Stimulated activated CD8-positive, alpha-beta memory T cell treated with anti-CD3 and anti-CD28 coated beads, Interleukin-15, amount 100 ng/mL, for 24 hours (primary cell): ENCODE results near the gene ZNF816.
"Not testable (repeated sequence)": the region's sequence is repeated elsewhere in the genome, so short reads cannot be mapped to it uniquely, and the experiment has no call there.

Experiments
- DNase-seq: peaks from one replicate; pipeline ENCODE4 v3.0.0-alpha.2; 2020; ENCODE audit warnings: low read depth

Gene ZNF816

GRCh38 chr19:52962394-52963246 is at the start of gene ZNF816:
ZNF816 (minus strand) TSS chr19:52962881; CDS start chr19:52956089, 6,792 bp downstream.
- DNase-seq, result peak; percentile 98

GRCh38 chr19:53012006-53012405 is 49.3 kb upstream of the ZNF816 start:
- DNase-seq, result no peak

GRCh38 chr19:53010494-53010893 is 47.8 kb upstream of the ZNF816 start:
- DNase-seq, result no peak

GRCh38 chr19:53008061-53008778 is 45.5 kb upstream of the ZNF816 start:
- DNase-seq, result no peak

- DNase-seq, result no peak
Measured at GRCh38 chr19:53007606-53008005, 44.9 kb upstream of the ZNF816 start.

GRCh38 chr19:53007200-53007599 is 44.5 kb upstream of the ZNF816 start:
- DNase-seq, result no peak

GRCh38 chr19:53004242-53004641 is 41.6 kb upstream of the ZNF816 start:
- DNase-seq, result no peak

GRCh38 chr19:53002479-53002878 is 39.8 kb upstream of the ZNF816 start:
- no peak for DNase-seq

- DNase-seq, result no peak
Measured at GRCh38 chr19:52997975-52998374, 35.3 kb upstream of the ZNF816 start.

GRCh38 chr19:52995711-52996110 is 33.0 kb upstream of the ZNF816 start:
- DNase-seq, result no peak

- DNase-seq, result peak; percentile 49
Measured at GRCh38 chr19:52993342-52994178, 30.9 kb upstream of the ZNF816 start.

- DNase-seq, result no peak
Measured at GRCh38 chr19:52992109-52993004, 29.7 kb upstream of the ZNF816 start.

GRCh38 chr19:52991484-52991883 is 28.8 kb upstream of the ZNF816 start:
- no peak for DNase-seq

GRCh38 chr19:52990759-52991418 is 28.2 kb upstream of the ZNF816 start:
- no peak for DNase-seq

GRCh38 chr19:52988506-52988905 is 25.8 kb upstream of the ZNF816 start:
- no peak for DNase-seq

- no peak for DNase-seq
Measured at GRCh38 chr19:52987221-52987620, 24.5 kb upstream of the ZNF816 start.

GRCh38 chr19:52983167-52983566 is 20.5 kb upstream of the ZNF816 start:
- DNase-seq, result not testable (repeated sequence)

- DNase-seq, result no peak
Measured at GRCh38 chr19:52981329-52981728, 18.6 kb upstream of the ZNF816 start.

- DNase-seq, result no peak
Measured at GRCh38 chr19:52967772-52968171, 5.1 kb upstream of the ZNF816 start.

GRCh38 chr19:52963247-52963618 is 552 bp upstream of the ZNF816 start:
- DNase-seq, result no peak

GRCh38 chr19:52961981-52962380 is 700 bp downstream of the ZNF816 start:
- no peak for DNase-seq
